ENCODE results near the gene CACUL1.

GRCh38 chr10:118775478-118775877 lies 20.7 kb upstream of the CACUL1 start:
- TF ChIP-seq CTCF (IDR thresholded peaks at IDR 0.05) (no peak), POLR2AphosphoS5 (IDR thresholded peaks at IDR 0.05) (no peak)

Data from prostate gland (tissue), 2 donors.